Measurements from ENCODE around the gene RPL13. TPM values are rescaled to one million over a fixed set of nuclear protein-coding genes. Genes with fewer than 3 reads are reported as not detected.

Gene RPL13
- total and polyA plus RNA-seq, 9 of the 15 experiments (the other 6 are each of a cell fraction or from before 2014, with no cell fraction given) = 227 to 6,042 (median 1,633) TPM

- H2AFZ ChIP-seq (ENCODE audit: low read depth, low read length) = no peak overlapping the region
- no peaks in the 10 kb centered on the region for H4K20me1 ChIP-seq (replicated peaks; ENCODE audit: control insufficient read depth, insufficient read depth, low read length)
- ATAC-seq (no peak), DNase-seq (ENCODE audit: extremely low read depth in 1 of 4, low spot score in 3 of 4) (no peak), FAIRE-seq (no peak)
- CTCF ChIA-PET (ENCODE audit: low intra/inter-chr PET ratio) = no interaction called here
- H3K4me3 ChIP-seq = no peak overlapping the region
- H3K27ac ChIP-seq (ENCODE audit: extremely low read depth, low read depth, low read length) = no peak overlapping the region
- no peak overlapping the region for H3K4me2 ChIP-seq (ENCODE audit: insufficient read depth, low read length)
- intact Hi-C loops (cut with micrococcal nuclease) = no loop called here
- POLR2A ChIA-PET = interaction anchor here (0.6 to 1.5 kb wide), 2 partner anchors 9 to 47 kb away, joined by 3 to 9 read pairs; no protein-coding TSS in a partner anchor
- H3K9me1 ChIP-seq (ENCODE audit: control insufficient read depth, insufficient read depth, low read length) = no peaks in the 10 kb centered on the region
- no peaks in the 10 kb centered on the region for H3K9me3 ChIP-seq (replicated peaks; ENCODE audit: control insufficient read depth, insufficient read depth, low read depth, low read length)
- H3K9ac ChIP-seq (ENCODE audit: insufficient read depth in 1 of 2, low read depth in 2 of 2, low read length in 2 of 2) = no peak overlapping the region
- WGBS (ENCODE audit: insufficient coverage, low coverage, missing lambda C conversion rate) = 66% methylated on average over 16 of the region's 22 CpGs
- H3K36me3 ChIP-seq (ENCODE audit: control insufficient read depth, insufficient read depth, low read length) = no peaks in the 10 kb centered on the region
- H3K27me3 ChIP-seq (ENCODE audit: control insufficient read depth in 2 of 2, insufficient read depth in 2 of 2, low read length in 2 of 2) = no peaks in the 10 kb centered on the region
- H3K4me1 ChIP-seq (replicated peaks in 1 of 2; ENCODE audit: control insufficient read depth in 2 of 2, insufficient read depth in 2 of 2, low read length in 2 of 2) = peaks cover 2 to 47% of the 10 kb centered on the region in 2 experiments; a peak in 4 of 5 replicates
- H3K79me2 ChIP-seq (ENCODE audit: control insufficient read depth, insufficient read depth, low read length) = no peaks in the 10 kb centered on the region
- no TSS peak for BruUV-seq (replicated peaks)
- in situ Hi-C loops (cut with MboI) = no loop called here
- no peak for TF ChIP-seq ATF7 (IDR thresholded peaks at IDR 0.05)
- no peak for TF ChIP-seq NFRKB (IDR thresholded peaks at IDR 0.05; ENCODE audit: low read depth)
- no peak for TF ChIP-seq ZEB2 (IDR thresholded peaks at IDR 0.05)
- TF ChIP-seq PHF20 (IDR thresholded peaks at IDR 0.05; ENCODE audit: partially characterized antibody) = no peak
- no peak for TF ChIP-seq PRPF4 (IDR thresholded peaks at IDR 0.05; ENCODE audit: insufficient read depth, low read depth, low read length, poor library complexity, severe bottlenecking)
- TF ChIP-seq, protein P1, sequence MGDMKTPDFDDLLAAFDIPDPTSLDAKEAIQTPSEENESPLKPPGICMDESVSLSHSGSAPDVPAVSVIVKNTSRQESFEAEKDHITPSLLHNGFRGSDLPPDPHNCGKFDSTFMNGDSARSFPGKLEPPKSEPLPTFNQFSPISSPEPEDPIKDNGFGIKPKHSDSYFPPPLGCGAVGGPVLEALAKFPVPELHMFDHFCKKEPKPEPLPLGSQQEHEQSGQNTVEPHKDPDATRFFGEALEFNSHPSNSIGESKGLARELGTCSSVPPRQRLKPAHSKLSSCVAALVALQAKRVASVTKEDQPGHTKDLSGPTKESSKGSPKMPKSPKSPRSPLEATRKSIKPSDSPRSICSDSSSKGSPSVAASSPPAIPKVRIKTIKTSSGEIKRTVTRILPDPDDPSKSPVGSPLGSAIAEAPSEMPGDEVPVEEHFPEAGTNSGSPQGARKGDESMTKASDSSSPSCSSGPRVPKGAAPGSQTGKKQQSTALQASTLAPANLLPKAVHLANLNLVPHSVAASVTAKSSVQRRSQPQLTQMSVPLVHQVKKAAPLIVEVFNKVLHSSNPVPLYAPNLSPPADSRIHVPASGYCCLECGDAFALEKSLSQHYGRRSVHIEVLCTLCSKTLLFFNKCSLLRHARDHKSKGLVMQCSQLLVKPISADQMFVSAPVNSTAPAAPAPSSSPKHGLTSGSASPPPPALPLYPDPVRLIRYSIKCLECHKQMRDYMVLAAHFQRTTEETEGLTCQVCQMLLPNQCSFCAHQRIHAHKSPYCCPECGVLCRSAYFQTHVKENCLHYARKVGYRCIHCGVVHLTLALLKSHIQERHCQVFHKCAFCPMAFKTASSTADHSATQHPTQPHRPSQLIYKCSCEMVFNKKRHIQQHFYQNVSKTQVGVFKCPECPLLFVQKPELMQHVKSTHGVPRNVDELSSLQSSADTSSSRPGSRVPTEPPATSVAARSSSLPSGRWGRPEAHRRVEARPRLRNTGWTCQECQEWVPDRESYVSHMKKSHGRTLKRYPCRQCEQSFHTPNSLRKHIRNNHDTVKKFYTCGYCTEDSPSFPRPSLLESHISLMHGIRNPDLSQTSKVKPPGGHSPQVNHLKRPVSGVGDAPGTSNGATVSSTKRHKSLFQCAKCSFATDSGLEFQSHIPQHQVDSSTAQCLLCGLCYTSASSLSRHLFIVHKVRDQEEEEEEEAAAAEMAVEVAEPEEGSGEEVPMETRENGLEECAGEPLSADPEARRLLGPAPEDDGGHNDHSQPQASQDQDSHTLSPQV (IDR thresholded peaks at IDR 0.05) = no peak
- TF ChIP-seq ETS2 (tag; IDR thresholded peaks at IDR 0.05; ENCODE audit: borderline replicate concordance, poor library complexity, severe bottlenecking) = no peak
- TF ChIP-seq, protein P2, sequence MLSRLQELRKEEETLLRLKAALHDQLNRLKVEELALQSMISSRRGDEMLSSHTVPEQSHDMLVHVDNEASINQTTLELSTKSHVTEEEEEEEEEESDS (CRISPR knock-in tag; IDR thresholded peaks at IDR 0.05) = no peak
- no peak for TF ChIP-seq CEBPZ (IDR thresholded peaks at IDR 0.05; ENCODE audit: borderline replicate concordance, low read depth, low read length)
Observed at GRCh38 chr16:89613954-89614459, 53.5 kb downstream of the RPL13 start.
